PFSK-1 (cell line): ENCODE data around the gene AUTS2.

Source experiments
- POLR2AphosphoS5 ChIP-seq: IDR thresholded peaks from 2 replicates; pipeline ENCODE4 v1.6.1; 2012; ENCODE audit warnings: low read depth, mild to moderate bottlenecking, control low read depth, low read length, moderate library complexity
- REST ChIP-seq, 2 experiments: IDR thresholded peaks; 2 replicates each; pipeline versions ENCODE4 v1.6.1 to v1.8.0; 2011 to 2012; ENCODE audit warnings: low read depth in 2 of 2, low read length in 2 of 2, control low read depth in 1 of 2, inconsistent platforms in 1 of 2, mild to moderate bottlenecking in 1 of 2, moderate library complexity in 1 of 2; ENCODE audit not compliant: insufficient read depth in 1 of 2
- SIN3A ChIP-seq: IDR thresholded peaks from 2 replicates; pipeline ENCODE4 v1.6.1; 2012; ENCODE audit warnings: mild to moderate bottlenecking, low read length, moderate library complexity, borderline replicate concordance; ENCODE audit not compliant: insufficient read depth
- TAF1 ChIP-seq: IDR thresholded peaks from 2 replicates; pipeline ENCODE4 v1.6.1; 2012; ENCODE audit warnings: low read length, control low read depth, borderline replicate concordance; ENCODE audit not compliant: insufficient read depth

- TF ChIP-seq REST (IDR thresholded peaks at IDR 0.05; ENCODE audit: insufficient read depth in 1 of 2, low read depth in 2 of 2, low read length in 2 of 2) = no peak
- no peak for TF ChIP-seq POLR2AphosphoS5
- TF ChIP-seq TAF1 = no peak
- TF ChIP-seq SIN3A = no peak
Measured at GRCh38 chr7:70694434-70694970, 1096.2 kb downstream of the AUTS2 start.
